Ramos (cell line): ENCODE results near the gene FBH1.
"Not testable (repeated sequence)": the region's sequence is repeated elsewhere in the genome, so short reads cannot be mapped to it uniquely, and the experiment has no call there.

Experiments
- in situ Hi-C: fragments of 300-500 bp; cut with MboI; formaldehyde crosslinking; loops from one replicate; pipeline ENCODE4 v1.14.3; 2022; ENCODE audit warnings: low sequenced_read_pairs; ENCODE audit not compliant: unreplicated experiment

Gene FBH1

DNA sequence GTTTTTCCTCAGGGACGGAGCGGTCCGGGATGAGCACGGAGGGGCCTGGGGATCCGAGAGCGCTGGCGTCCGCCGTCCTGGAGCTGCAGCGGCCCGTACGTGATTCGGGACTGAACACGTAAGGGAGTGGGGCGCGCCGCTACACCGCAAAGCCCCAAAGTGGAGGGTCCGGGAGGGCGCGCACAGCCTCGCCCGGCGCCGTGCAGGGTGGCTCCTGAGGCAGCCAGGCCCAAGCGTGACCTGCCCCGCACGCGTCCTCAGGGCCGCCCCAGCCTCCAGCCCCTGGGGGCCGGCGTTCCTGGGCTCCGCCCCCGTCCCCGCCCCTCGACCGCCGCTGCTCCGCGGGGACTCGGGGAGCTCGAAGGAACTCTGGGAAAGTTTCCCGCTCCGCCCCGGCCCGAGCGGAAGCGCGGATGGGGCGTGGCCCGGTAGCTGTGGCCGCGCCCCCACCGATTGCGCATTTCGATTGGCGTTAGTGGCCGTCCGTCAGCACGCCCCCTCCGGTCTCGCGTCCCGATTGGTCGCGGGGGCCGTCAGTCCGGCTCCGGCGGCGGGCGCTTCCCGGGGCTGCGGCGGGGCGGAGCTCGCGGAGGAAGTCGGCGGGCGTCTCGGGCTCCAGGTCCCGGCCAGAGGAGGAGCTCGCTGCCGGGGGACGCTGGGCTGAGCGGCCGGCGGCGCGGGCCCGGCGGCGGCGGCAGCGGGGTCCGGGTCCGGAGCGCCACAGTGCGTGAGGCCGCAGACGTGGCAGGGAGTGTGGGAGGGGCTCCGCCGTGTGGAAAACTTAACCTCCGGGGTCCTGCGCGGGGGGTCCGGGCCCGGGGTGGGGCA lies at the start of gene FBH1, which contains the start of gene ANKRD16:
Gene FBH1, plus strand, starts transcription at position 620 of the 828 bp plus-strand sequence. Its CDS starts 103 bp downstream, at position 723.
Gene ANKRD16, minus strand, starts transcription at position 270 of the 828 bp plus-strand sequence. CDS start 539 bp downstream, outside the sequence.
- in situ Hi-C loops = no loop called here

DNA sequence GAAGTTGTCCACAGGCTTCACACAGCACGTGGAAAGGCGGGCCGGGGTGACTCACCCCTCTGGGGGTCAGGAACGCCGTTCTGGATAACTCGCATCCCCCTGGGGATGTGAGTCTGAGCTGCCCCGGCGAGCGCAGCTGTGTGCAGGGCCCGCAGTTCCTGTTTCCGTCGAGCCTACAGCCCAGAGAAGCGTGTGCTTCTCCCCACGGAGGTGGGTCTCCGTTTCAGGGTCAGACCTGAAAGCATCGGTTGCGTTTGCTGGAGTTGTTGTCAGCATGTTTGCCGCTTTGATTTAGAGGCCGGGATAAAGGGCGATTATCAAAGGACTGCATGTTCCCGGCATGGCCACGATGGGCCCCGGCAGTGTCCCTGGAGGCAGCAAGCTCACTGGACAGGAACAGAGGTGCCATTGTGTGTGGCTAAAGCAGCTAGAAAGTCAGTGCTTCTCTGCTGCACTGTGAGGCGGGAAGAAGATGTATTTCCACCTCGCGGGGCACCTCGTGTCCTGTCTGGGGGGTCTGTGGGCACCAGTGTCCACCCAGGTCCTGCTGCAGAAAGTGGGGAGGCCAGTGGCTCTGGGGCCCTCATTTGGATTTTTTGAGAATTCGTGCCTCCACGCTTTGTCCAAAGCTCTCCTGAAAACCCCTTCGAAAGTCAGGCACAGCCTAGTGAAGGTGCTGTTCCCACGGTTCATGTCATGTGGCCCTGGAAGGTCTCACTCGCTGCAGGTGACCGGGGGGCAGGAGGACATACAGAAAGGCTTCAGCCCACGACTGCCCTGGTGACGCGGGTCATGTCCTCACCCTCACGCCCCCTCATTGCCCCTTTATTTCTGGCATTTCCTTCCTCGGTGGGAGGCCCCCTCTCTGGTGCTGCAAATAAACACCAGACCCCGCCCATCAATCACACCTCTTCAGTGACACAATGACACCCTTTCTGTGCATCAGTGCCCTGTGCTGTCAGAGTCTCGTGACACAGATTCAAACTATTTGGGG lies 49.4 kb upstream of the FBH1 start:
- in situ Hi-C loops = no loop called here

DNA sequence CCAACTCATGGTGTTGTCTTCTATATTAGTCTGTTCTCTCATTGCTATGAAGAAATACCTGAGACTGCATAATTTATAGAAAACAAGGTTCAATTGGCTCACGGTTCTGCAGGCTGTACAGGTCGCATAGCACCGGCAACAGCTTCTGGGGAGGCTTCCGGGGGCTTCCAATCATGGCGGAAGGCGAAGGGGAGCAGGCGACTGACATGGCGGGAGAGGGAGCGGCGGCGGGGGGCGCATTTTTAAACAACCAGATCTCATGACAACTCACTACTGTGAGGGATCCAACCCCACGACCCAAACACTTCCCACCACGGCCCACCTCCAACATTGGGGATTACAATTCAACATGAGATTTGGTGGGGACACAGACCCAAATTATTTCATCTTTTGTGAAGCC lies 48.1 kb upstream of the FBH1 start:
- in situ Hi-C loops = no loop called here

DNA sequence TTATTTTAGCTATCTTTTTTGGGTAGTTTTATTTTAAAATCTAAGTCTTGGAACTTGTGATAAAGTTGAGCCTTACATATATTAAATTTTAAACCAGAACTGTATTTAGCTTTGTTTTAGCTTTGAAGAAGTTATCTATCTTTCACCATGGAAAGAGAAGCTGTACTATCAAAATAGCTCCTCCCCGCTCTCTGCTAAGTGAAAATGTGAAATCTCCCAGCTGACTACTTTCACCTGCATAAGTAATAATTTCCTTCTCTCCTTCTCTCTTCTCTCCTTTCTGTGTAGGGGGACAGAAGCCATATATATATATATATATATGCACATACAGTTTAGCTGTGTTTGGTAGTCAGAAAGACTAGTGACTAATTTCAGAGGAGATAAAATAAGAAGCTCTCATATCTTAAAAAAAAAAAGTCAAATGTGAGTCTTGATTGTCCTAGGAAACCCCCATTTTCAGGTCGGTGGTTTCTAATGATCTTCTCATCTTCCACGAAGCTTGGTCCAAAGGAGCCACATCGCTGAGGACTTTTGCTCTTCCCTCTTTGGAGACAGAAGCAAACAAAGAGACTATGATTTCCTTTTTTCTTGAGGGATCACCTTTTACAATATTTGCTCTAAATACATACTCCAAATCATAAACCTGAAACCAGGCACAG lies 46.2 kb upstream of the FBH1 start:
- in situ Hi-C loops = no loop called here

DNA sequence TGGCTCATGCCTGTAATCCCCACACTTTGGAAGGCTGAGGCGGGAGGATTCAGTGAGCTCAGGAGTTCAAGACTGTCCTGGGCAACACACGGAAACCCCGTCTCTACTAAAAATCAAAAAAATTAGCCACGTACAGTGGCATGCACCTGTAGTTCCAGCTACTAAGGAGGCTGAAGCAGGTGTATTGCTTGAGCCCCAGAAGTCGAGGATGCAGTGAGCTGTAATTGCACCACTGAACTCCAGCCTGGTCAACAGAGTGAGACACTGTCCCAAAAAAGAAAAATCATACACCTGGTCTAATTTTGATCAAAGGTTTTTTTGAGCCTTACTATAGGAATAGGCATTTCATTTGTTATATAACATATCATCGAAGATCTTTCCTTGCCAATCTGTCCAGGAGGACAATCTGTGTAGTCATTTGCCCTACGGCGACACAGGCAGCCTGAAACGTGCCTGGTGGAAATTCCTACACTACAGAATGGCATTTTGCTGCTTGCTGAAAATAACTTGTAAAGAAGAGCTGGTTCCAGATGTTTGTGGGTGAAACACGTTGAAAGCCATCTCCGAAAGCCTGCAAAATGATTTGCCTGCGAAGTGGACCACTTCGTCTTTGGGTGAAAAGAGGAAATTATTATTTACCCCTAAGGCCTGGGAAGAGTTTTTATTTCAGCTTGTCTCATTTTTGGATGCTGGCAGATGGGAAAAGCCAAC lies 45.5 kb upstream of the FBH1 start:
- in situ Hi-C loops = no loop called here

DNA sequence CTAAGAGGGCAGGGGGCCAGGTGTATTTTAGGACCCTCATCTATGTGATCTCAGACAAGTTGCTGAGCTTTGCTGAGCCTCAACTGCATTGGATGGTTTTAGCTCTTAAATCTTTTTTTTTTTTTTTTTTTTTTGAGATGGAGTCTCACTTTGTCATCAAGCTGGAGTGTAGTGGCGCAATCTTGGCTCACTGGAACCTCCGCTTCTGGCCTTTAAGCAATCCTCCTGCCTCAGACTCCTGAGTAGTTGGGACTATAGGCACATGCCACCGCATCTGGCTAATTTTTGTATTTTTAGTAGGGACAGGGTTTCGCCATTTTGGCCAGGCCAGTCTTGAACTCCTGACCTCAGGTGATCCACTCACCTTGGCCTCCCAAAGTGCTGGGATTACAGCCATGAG lies 43.4 kb upstream of the FBH1 start:
- in situ Hi-C loops = not testable (repeated sequence)

DNA sequence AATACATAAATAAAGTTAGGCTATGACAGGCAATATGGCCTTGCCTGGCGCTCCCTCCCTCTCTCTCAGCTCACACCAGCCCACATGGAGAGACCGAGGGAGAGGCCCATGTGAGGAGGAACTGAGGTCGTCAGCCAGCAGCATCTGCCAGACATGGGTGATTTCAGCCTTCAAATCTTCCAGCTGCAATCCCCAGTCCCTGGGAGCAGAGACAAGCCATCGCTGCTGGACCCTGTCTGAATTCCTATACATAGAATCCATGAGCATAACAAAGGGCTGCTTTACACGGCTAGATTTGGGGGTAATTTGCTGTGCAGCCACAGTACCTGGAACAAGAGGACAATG lies 35.9 kb upstream of the FBH1 start:
- in situ Hi-C loops = no loop called here

DNA sequence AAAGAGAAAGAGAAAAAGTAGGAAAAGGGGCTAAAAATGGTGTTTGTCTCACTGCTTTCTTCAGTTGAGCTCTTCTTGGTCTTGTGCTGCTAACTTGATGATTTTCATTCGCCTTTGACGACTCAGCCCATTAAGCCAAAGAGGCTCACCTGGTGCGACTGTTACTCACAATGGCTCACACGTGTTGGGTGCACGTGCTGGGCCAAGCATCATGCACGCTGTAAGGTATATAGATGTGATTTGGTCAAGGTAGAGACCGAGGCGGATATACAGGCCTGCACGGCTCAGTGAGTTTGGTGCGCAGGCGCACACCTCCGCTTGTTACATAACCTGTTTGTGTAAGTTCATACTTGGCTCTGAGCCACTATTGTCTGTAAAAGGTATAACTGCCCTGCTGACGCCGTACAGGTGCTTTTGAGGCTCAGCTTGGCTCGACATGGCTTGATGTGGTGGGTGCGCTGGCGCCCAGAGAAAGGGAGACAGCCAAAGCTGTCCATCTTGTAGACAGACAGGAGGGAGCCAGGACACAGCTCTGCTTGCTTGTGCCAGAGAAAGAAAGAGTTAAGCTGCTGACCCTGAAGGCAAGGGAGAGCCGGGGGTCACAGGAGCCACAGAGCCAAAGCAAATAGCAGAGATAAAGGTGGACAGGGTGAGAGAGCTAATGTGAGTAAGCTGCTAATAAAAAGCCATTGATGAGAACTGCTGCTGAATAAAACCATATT lies 33.9 kb upstream of the FBH1 start:
- in situ Hi-C loops = no loop called here

DNA sequence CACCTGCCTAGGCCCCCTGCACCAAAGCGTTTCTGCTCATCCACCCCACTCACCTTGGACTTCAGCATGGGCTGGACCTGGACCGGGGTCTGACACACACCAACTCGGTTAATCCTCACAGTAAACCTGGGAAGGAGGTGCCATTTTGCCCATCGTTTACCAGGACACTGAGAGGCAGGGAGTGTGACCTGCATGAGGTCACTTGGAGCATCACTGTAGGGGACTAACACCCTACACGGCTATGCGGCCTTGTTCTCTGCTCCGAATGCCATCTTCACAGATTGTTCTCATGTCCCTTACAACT lies 33.4 kb upstream of the FBH1 start:
- in situ Hi-C loops = no loop called here

DNA sequence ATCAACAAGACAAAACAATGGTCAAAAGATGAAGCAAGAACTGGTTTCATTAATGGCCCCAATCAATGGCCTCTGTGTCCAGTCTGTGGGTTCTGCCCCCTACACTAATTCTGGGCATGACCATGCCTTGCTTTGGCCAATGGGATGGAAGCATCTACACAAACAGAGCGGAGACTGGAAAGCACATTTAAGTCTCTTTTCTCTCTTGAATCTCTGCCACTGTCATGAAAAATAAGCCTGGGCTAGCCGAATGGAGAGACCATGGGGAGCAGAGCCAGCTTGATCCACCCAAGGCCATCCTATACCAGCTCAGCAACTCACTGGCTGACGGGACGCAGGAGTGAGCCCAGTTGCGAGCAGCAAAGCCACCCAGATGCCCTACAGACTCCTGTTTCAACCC lies 31.2 kb upstream of the FBH1 start:
- in situ Hi-C loops = no loop called here

DNA sequence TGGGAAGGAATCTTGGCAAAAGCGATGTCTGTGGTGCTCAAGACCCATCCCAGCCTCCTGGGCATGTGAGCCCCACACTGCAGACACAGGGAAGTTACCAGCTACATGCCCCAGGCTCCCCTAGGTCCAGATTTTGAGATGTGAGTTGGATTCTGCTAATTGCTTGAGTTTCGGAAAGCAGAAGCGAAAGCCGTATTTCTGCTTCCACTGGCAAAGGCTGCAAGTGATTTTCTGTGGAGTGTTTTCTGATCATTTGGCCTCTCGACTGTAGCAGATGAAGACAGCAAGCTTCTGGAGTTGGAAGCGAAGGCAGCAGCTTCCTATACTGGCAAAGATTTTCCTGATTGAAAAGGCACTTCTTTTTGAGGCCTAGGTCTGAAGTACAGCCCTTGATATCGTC lies 30.0 kb upstream of the FBH1 start:
- in situ Hi-C loops = no loop called here

DNA sequence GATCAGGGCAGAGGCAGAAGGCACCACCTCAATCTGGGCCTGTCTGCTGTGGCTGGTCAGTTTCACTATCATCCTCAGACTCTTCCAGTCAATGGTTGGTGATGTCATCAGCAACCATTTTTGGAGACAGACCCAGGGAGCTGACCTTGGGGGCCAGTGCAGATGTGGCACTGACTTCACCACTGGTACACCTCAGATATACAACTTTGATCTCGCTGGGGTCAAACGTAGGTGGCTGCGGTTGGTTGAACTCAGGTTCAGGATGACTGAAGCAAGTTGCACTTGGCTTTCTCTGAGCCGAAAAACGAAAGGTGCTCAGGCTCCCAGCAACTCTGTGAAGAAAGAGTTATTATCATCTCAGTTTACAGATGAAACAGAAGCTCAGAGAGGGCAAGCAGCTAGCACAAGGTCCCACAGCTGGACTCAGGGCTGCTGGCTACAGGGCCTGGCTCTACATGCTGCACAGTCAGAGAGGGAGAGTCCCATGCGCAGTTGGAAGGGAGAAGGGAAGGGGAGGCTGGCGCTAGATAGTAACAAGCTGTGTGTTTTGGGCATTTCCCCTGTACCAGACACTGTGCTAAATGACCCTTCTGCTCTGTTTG lies 27.6 kb upstream of the FBH1 start:
- in situ Hi-C loops = no loop called here

DNA sequence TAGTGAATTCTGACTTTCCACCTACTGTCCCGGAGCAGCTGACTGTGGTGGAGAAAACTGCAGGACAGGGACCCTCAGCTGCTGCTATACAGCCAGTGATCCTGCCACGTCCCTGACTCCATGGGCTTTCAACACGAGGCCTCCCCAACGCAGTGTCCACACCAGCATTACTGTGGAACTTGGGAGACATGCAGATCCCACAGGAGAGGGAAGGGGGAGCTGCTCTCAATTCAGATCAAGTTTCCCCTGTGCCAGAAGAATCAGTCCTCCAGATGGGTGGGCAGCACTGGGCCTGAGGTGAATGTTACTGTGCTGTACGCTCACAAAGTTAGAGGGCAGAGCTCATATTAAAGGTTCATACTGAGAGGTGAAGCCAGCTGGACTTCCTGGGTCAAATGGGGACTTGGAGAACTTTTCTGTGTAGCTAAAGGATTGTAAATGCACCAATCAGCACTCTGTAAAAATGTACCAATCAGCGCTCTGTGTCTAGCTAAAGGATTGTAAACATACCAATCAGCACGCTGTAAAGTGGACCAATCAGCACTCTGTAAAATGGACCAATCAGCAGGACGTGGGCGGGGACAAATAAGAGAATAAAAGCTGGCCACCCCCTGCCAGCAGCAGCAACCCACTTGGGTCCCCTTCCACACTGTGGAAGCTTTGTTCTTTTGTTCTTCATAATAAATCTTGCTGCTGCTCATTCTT lies 26.9 kb upstream of the FBH1 start:
- in situ Hi-C loops = not testable (repeated sequence)

DNA sequence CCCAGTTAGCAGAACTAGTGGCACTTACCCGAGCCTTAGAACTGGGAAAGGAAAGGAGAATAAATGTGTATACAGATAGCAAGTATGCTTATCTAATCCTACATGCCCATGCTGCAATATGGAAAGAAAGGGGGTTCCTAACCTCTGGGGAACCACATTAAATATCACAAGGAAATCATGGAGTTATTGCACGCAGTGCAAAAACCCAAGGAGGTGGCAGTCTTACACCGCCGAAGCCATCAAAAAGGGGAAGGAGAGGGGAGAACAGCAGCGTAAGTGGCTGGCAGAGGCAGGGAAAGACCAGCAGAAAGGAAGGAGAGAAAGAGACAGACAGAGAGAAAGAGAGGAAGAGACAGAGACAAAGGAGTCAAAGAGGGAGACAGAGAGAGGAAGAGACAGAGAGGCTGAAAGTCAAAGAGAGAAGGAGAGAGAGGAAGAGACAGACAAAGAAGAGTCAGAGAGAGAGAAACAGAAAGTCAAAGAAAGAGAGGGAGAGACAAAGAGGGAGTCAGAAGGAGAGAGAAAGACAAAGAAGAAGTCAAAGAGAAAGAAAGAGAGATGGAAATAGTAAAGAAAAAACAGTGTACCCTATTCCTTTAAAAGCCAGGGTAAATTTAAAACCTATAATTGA lies 23.5 kb upstream of the FBH1 start:
- in situ Hi-C loops = not testable (repeated sequence)

DNA sequence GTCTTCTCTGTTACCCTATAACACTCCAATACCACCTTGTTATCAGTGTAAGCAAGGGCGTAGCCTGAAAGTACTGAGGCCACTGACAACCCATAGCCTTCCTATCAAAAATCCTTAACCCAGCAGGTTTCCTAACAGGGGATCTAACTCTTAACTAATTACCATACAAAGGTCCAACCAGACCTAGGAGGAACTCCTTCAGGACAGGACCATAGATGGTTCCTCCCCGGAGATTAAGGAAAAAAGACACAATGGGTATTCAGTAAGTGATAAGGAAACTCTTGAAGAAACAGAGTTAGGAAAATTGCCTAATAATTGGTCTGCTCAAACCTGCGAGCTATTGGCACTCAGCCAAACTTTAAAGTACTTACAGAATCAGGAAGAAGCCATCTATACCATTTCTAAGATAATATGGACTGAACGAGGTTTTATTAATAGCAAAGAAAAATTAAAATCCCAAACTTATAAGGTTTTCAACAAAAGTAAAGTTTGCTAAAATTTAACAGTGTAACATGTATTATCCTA lies 22.9 kb upstream of the FBH1 start:
- in situ Hi-C loops = not testable (repeated sequence)

DNA sequence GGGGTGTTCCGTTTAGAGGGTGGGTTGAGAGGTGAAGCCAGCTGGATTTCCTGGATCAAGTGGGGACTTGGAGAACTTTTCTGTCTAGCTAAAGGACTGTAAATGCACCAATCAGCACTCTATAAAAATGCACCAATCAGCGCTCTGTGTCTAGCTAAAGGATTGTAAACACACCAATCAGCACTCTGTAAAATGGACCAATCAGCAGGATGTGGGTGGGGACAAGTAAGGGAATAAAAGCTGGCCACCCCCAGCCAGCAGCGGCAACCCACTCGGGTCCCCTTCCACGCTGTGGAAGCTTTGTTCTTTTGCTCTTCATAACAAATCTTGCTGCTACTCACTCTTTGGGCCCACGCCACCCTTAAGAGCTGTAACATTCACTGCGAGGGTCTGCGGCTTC lies 21.7 kb upstream of the FBH1 start:
- in situ Hi-C loops = not testable (repeated sequence)

DNA sequence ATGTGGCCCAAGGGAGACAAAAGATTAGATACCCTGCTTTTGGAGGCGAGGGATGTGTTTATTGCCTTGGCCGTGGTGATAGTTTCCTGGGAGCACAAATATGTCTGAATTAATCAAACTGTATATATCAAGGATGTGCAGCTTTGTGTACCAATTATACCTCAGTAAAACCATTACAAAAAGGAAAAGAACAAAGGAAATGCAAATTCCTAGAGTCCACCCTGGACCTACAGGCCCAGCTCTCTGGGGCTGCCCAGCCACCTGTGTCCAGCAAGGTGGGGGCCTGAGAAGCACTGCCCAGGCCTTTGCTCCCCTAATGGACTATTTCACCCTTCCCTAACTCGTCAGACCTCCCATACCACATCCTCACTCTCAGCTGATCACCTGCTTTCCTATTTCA lies 20.9 kb upstream of the FBH1 start:
- in situ Hi-C loops = no loop called here

DNA sequence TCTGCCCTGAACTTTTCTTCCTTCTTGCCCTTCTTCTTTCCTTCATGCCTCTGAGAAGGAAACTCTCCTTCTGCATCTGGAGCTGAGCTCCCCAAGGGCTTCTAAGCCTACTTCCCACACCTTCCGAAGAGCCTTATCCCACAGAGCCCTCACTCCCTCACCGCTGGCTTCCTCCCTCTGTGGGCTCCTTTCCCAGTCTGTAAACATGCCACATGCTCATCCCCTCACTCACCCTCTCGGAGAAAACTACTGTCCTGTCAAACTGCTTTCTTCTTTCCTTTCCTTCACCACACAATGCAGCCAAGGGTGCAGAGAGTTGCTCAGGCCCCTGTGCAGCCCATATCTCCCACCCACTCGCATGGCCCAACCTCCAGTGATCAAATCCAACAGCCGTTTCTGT lies 18.4 kb upstream of the FBH1 start:
- in situ Hi-C loops = no loop called here
